Mesenteric fat pad (tissue), 1 donor: ENCODE results near the gene IFT25. TPM values are rescaled to one million over a fixed set of nuclear protein-coding genes. Genes with fewer than 3 reads are reported as not detected.

ENCODE experiments used
- DNase-seq: peaks from one replicate; pipeline ENCODE4 v3.0.0-alpha.2; 2020; ENCODE audit warnings: low spot score
- total RNA-seq: library from RNA; stranded (reverse); fragmentation: NEBNext Ultra II Directional; extraction: Animal tissue kit (Norgen Biotek cat#: 25700); gene quantifications from one replicate; pipeline ENCODE4 v1.2.1, GENCODE V29; 2021
- donor health status: DM: yes; HTN: yes; CAD: no.

The IFT25 gene
- total RNA-seq, 1 donor from 2014 or later, result 17.2 TPM

DNA sequence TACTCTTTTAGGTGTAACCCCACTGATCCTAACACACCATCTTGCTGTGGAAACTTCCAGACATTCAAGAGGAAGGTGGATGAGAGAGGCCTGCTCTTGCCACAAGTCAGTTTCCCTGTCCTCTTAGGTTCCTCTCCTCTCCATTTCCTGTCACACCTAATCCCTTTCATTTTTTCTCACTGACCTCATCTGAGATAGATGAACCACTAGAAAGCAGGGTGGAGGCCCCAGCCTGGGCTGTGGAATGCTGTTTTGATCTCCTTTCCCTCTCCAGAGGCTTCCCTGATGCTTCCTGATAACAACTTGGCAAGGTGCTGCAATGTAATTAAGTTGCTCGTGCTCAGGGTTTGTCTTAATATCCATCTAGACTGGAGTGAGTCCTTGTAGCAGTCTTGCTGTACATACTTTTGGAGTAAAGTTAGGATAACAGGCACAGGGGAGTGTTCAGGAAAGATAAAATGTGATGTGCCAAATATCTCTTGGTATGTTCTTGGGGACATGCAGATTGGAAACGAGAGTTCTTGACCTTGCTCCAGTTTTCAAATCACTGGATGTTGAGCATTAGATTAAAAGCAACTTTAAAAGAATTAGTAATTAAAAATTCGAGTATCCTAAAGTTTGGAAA lies 11.8 kb upstream of the IFT25 start:
- DNase-seq, result no peak

DNA sequence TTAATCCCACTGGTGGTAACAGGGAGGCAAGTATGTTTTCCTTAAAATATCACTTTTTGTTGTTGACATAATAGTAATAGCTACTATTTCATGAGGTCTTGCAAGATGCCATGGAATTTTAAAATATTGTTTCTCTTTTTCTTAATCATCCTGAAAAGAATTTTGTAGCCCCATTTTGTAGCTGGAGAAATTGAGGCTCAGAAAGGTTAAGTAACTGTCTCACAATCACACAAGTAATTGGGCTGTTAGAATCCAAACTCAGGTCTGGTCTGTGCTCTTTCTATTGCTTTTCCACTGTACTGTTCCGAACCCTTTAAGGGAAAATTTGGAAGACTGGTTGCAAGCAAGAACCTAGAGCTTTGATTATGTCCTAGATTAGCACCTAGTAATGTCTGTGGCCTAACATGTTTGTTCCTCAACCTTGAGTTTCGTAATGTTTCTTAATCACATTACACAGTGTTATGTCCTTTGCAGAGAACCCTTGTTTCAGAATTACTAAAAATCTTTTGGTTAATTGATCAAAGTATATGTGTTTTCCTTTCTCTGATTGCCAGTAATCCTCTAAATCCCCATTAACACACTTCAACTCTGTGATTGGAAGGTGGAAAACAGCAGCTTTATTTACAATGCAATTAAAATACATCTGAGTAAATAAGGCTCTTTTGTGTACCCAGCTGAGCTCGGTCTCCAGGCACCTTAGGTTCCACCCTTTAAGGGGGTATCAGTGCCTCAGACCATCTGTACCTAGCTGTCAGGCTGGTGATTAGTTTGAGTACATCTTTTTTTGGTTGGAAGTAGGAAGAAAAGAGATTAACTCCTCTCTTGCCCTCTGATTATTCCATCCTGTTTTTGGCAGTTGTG lies 11.0 kb upstream of the IFT25 start:
- no peak for DNase-seq

DNA sequence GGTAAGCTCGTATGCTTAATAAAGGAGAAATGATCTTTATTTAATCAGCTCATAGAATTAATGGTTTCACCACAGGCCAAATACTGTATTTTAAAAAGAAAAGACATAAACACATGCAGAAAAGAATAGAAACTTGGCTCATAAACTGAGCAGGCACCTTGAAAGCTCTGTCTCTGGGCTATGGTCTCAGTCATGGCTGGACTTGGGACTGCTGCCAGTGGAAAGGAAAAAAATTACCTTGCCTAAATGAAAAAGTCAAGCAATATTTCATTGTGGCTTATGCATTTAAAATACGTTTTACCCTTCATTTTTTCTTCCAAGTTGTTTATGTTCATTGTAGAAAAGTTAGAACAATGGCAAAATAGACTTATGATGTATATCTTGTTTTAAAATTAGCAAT lies 8.6 kb upstream of the IFT25 start:
- DNase-seq, result no peak

DNA sequence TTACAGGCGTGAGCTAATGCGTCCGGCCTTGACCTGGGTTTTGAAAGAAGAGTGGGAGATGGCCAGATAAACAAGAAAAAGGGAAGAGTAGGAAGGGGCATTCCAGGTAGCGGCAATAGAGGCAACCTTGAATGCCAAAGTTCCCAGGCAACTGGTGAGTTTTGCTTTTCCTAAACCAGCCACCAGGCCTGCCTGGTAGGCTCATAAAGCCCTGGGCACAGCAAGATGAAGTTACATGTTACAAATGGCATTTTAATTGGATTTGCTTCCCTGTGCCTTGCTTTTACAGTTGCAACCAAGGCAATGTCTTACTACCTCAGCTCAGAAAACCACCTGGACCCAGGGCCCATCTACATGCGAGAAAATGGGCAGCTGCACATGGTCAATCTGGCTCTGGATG lies 6.2 kb upstream of the IFT25 start:
- DNase-seq, result no peak

DNA sequence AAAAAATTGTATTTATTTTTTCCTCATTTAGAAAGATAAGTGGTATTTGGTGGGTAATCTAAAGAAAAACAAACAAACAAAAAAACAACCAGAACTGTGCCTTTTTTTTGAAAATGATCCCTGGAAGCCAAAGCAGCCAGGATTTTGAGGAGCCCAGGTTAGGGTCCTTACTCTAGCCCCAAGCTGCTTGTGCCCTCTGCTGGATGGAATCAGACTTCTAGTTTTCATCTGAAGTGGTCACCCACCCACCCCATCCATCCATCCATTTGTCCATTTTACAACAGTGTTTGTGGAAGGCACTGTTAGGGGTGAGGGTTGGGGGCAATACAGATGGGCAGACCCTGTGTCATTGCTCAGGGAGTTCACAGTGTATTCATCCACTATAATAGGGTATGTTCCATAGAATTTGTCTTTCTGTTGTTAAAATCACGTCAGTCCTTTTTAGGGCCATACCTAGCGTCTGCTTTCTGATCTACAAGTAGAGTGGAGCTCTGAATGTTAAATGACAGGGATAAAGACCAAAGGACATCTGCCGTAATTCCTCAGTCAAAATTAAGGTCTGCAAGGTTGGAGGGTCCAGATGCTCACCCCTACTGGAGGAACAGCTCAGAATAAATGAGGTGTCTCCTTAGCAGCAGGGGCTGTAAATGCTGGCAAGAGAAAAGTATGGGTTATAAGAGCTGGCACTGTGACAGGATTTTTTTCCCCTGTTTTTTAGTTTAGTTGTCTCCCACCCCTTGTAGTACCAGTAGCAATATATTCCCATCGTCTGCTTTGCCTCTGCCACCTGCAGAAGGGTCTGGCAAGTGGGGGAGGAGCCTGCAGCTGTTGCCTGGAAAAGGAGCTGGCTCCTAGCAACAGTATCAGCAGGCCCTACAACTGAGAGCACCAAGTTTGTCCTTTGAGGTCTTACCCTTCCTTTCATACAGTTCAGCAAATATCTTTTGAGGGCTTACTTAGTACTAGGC lies 3.8 kb upstream of the IFT25 start:
- DNase-seq, result no peak

DNA sequence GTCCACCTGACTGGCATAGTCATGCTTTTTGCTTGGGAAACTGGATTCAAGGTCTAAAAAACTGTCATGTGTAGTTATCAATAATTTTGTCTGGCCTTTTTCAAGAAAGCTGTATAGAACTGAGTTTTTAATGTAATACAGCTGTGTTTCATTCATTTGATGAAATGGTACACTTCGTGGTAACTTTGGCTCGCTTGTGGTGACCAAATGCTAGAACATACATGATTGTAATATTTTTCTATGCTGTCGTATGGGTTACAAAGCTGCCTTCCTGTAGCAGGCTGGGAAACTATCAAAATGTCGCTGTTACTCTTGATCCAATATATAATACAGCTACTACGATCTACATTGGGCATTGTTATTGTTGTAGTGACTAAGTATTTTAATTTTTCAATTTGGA lies 2.8 kb upstream of the IFT25 start:
- DNase-seq, result no peak

DNA sequence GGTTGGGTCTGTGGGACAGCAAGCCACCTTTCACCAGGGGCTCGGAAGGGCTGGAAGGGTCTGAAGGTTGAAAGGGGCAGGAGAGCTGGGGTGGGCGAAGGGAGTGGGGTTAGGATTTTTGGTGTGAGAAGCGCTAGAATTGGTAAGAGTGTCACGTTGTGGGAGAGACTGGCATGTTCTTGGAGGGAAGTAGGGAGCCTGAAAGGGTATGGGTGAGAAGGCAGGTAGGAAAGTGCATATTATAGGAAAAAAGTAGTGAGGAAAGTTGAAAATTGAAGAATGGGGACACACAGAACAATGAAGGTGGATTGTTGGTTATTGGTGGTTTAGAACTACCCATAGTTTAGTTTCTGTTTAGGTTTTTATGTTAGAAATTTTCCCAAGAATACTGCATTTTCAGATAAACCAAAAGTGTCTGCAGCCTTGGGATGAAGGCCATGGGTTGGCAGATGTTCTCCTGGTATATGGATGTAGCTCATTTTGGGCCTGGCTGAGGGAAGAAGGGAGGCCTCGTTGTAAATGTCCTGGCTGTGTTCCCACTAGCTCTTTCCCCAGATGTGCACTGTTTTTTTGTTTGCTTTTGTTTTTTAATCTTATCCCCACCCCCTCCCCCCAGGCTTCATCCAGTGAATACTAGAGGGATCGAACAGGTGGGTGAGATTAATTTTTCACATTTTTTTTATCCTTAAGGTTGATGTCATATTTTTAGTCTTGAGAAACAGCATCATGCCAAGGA lies 1.8 kb upstream of the IFT25 start:
- DNase-seq, result no peak

DNA sequence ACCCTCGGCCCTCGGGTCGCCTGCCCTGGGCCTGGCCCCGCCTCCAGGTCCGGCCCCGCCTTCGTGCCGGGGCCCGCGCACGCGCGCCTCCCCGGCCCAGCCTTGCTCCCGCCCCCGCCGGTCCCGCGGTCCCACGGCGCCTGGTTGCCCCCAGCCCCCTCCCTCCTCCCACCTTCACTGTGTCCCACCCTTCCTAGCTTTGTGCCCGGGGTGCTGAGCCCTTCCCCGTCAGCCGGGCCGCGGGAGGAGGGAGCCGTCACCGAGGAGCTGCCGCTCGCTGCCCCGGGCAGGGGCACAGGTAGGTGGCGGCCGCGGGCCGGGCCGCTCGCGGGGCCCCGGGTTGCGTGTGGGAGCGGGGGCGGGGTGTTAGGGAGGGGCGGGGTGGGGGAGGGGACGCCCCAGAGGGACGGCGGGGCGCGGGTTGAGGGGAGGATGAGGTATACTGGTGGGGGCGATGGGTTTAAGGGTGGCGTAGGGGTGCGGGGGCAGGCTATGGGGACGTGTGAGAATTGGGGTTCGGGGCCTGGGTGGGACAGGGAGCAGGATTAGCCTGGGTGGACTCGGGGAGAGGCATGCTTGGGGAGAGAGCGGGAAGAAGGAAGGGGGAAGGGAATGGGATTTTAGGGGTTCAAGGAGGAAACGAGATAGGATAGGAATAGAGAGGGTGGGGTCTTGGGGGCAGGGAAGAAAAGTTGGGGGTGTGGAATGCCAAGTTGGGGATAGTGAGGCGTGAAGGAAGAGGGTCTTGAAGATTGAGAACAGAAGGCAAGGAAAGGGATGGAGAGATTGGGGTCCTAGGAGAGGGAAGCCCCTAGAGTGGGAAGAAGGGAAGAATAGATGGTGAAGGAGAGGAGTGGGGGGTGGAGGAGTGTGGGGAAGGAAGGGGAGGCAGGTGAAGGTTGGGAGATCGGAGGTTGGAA lies 1.0 kb upstream of the IFT25 start, which contains the start of gene LRRC42:
Gene LRRC42, plus strand, starts transcription at position 99 of the 920 bp plus-strand sequence. CDS start 5,650 bp downstream, outside the sequence.
- DNase-seq, result no peak

DNA sequence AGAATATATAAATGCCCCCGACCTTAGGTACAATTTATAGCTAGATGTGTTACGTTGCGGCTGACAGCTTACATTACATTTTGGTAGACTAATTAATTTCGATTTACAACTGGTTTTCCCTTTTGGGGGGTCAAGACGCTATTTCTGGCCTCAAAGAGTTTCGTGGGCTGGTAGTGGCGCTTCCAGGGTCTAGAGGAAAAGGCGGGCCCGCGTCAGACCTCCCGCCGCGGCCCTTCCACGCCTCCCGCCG lies 391 bp downstream of the IFT25 start:
- DNase-seq, result no peak

DNA sequence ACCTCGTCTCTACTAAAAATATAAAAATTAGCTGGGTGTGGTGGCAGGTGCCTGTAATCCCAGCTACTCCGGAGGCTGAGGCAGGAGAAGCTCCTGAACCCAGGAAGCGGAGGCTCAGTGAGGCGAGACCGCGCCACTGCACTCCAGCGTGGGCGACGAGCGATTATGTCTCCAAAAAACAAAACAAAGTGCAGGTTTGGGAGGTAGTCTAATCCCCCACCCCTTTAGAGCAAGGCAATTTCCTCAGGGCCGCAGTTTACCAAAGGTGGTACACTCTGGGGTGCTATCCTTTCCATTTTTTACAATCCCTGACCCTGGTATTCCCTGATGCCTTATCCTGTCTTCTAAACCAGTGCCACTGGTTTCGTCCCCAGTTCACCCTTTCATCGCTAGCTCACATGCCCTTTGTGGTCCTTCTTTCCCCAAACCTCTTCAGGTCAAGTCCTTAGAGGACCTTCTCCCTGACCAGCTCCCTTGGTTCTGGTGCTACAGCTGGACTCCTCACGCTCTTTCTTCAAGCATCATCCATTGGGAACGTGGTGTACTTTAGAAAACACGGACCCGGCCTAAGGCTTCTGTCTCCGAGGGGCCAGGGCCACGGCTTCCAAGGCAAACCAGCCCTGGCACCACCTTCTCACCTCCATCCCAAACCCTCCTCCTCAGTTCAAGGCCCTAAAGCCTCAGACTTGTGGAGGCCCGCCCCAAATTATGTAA lies 873 bp downstream of the IFT25 start:
- DNase-seq, result no peak

DNA sequence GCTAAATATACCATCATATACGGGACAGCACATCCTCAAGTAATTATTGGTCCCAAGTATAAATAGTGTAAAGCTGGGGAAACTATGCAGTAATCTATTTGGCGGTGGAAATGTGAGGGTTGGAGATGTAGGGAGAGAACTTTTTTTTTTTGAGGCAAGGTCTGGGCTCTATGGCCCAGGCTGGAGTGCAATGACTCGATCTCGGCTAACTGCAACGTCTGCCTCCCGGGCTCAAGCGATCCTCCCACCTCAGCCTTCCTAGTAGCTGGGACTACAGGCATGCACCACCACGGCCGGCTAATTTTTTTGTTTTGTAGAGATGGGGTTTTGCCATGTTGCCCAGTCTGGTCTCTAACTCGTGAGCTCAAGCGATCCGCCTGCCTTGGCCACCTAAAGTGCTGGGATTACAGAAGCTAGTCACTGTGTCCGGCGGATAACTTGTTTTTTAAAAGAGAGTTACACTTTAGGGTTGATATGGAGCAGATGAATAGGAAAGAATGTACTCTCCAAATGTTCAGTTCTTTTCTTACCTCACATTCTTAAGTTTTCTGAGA lies 1.9 kb downstream of the IFT25 start:
- no peak for DNase-seq

DNA sequence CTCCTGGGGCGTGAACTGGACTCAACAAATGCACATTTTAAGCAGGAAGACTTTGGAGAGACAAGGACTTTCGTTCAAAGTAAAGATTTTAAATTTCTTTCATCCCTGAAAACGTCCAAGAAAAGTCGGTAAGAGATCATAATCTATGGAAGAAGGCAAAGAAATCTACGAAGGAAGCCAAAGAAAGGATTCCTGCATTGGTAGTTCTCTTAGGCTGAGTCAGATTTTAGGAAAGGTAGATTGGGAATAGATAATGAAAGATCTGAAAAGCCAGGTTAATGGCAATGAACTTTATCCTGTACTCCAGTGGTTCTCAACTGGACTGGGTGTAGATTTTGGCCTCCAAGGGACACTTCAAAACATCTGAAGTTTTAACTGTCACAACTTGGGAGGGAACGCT lies 2.4 kb downstream of the IFT25 start:
- DNase-seq, result no peak

DNA sequence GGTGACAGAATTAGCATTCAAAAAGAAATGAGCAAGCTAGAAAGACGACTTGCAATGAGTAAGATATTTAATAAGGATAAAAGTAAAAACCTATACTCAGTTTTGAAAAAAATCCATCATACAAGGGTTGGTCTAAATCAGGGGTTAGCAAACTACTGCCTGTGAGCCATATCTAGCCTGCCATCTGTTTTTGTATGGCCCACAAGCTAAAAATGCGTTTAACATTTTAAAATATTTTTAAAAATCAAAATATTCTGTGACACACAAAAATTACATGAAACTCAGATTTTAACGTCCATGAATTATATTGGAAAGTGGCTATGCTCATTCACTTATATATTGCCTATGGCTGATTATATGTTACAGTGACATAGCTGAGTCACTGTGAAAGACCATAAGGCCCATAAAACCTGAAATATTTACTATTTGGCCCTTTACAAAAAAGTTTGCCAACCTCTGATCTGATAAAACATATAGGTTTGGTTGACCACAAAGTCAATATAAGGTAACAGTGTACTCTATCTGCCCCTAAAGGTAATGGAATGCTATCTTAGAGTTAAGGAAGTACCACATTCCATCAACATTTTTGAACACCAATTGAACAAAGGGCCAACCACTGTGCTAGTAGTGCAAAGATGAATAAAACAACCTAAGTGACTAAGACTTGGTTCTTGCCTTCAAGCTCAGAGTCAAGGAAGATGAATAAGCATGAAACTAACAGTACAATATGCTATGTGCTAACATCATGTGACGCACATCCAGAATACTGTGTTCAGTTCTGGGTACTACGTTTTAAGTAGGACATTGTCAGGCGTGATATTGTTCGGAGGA lies 3.2 kb downstream of the IFT25 start:
- no peak for DNase-seq

DNA sequence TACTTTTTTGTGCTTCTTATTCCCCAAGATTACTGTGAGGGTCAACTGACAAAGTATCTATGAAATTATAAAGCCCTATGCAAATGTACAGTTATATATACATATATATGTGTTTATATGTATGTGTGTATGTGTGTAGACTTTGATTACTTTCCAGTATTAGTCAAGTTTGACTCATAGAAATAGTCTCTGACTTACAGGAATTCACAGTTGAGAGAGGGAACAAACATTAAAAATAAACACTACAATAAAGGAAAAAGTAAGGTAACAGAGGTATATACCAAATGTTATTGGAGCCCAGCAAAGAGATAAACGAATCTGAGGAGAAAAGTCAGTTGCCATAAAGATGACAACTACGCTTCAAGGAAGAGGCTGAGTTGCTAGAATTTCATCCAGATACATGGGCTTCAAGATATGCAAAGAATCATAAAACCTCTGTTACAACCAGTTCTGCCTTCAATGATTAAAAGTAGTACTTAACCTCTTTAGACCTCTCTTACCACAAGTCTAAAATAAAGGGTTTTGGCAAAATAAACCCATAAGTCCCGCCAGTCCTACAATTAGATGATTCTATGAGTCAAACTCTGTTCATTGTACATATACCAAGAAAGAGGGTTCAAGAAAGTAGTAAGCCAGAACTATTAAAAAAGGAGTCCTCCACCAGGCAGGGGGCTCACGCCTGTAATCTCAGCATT lies 7.2 kb downstream of the IFT25 start:
- DNase-seq, result no peak

DNA sequence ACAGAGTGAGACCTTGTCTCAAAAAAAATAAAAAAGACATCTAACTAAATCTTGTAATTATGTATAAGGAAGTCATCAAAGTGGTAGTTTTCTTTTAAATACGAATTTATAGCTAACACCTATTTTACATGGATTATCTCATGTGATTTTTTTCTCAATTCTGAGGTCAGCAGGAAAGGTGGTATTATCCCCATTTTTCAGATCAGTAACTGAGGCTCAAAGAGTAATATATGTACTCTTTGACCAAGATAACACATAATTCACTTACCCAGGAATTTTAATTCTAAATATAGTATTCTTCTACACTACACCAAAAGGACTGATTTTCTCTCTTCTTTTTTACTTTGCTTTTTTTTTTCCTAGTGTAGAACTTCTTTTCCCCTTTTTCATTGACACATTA lies 9.1 kb downstream of the IFT25 start:
- DNase-seq, result no peak

DNA sequence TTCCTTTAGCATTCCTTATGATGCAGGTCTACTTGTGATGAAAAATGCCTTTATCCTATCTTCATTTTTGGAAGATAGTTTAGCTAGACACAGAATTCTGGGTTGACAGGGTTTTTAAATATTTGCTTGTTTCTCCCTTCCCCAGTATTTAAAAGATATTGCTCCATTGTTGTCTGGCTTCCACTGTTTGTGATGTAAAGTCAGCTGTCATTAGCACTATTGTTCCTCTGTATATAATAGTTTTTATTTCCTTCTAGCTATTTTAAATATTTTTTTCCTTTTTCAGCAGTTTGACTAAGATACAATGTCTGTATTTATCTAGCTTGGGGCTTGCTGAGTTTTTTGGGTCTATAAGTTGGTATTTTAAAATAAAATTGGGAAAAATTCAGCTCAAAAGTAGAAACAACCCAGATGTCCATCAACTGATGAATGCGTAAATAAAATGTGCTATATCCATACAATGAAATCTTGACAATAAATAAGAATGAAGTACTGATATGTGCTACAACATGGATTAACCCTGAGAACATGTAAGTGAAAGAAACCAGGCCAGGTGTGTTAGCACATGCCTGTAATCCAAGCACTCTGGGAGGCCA lies 11.2 kb downstream of the IFT25 start:
- no peak for DNase-seq

DNA sequence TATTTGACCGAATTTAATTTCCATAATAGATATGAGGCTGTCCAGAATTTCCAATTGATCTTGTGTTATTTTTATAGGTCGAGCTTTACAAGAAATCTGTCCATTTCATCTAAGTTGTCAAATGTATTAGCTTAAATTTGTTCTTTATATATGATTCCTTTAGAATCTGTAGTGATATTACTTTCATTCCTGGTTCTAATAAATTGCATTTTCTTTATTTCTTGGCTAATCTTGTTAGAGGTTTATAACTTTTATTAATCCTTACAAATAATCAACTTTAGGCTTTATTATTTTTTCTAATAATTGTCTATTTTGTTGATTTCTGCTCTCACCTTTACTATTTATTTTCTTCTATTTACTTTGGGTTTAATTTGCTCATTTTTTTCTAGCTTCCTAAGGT lies 14.0 kb downstream of the IFT25 start:
- no peak for DNase-seq
